HG03439 (cell line): ENCODE results near the gene PDSS2.
"Not testable (repeated sequence)": the region's sequence is repeated elsewhere in the genome, so short reads cannot be mapped to it uniquely, and the experiment has no call there.

Experiments
- ATAC-seq: cut with Tn5 transposase; IDR thresholded peaks from one replicate; pipeline ENCODE4 v1.9.1; 2021; ENCODE audit warnings: mild to moderate bottlenecking, moderate library complexity; ENCODE audit not compliant: unreplicated experiment

Gene PDSS2

GRCh38 chr6:107128175-107128574, 331.2 kb downstream of the PDSS2 start:
- ATAC-seq: no peak

GRCh38 chr6:107125771-107126170, 333.6 kb downstream of the PDSS2 start:
- ATAC-seq: no peak

GRCh38 chr6:107124934-107125348, 334.4 kb downstream of the PDSS2 start:
- ATAC-seq: peak; percentile 71

- no peak for ATAC-seq
Measured at GRCh38 chr6:107123501-107123900, 335.9 kb downstream of the PDSS2 start.

GRCh38 chr6:107122748-107123147, 336.6 kb downstream of the PDSS2 start:
- no peak for ATAC-seq

- no peak for ATAC-seq
Measured at GRCh38 chr6:107121964-107122495, 337.3 kb downstream of the PDSS2 start.

- ATAC-seq: no peak
Measured at GRCh38 chr6:107121266-107121665, 338.1 kb downstream of the PDSS2 start.

- ATAC-seq: no peak
Measured at GRCh38 chr6:107120404-107120803, 339.0 kb downstream of the PDSS2 start.

- no peak for ATAC-seq
Measured at GRCh38 chr6:107118976-107119375, 340.4 kb downstream of the PDSS2 start.

GRCh38 chr6:107118540-107118939, 340.8 kb downstream of the PDSS2 start:
- not testable (repeated sequence) for ATAC-seq

GRCh38 chr6:107116931-107117330, 342.4 kb downstream of the PDSS2 start:
- ATAC-seq: no peak

GRCh38 chr6:107116328-107116892, 343.0 kb downstream of the PDSS2 start:
- peak; percentile 32 for ATAC-seq

GRCh38 chr6:107115695-107116327, 343.6 kb downstream of the PDSS2 start:
- peak; percentile 14 for ATAC-seq

GRCh38 chr6:107114926-107115694, 344.3 kb downstream of the PDSS2 start, which contains the start of gene BEND3:
BEND3 (minus strand) TSS chr6:107115515; CDS start chr6:107099285, 16,230 bp downstream.
- ATAC-seq: peak; percentile 24

- ATAC-seq: peak; percentile 74
Measured at GRCh38 chr6:107114213-107114925, 345.0 kb downstream of the PDSS2 start.

GRCh38 chr6:107110200-107110599, 349.2 kb downstream of the PDSS2 start:
- no peak for ATAC-seq

GRCh38 chr6:107108201-107108890, 351.0 kb downstream of the PDSS2 start:
- no peak for ATAC-seq

GRCh38 chr6:107107791-107108190, 351.6 kb downstream of the PDSS2 start:
- ATAC-seq: no peak

- ATAC-seq: no peak
Measured at GRCh38 chr6:107106165-107106564, 353.2 kb downstream of the PDSS2 start.

- ATAC-seq: no peak
Measured at GRCh38 chr6:107105511-107106116, 353.8 kb downstream of the PDSS2 start.
